H1 (cell line): Measurements from ENCODE around the gene ZNF462. TPM values are rescaled to one million over a fixed set of nuclear protein-coding genes. Genes with fewer than 3 reads are reported as not detected.

Experiments used
- CTCF ChIA-PET: fragments of 300-600 bp; sonication (Branson Sonifier 250); formaldehyde crosslinking; loops from one replicate; lab custom pipeline; 2021; ENCODE audit not compliant: partially characterized antibody; lab: Charles Lee
- POLR2A ChIA-PET: fragments of 300-600 bp; sonication (Branson Sonifier 250); formaldehyde crosslinking; loops from one replicate; lab custom pipeline; 2021; ENCODE audit warnings: inconsistent platforms; ENCODE audit not compliant: partially characterized antibody; lab: Charles Lee
- DNase-seq, 2 experiments: peaks; one replicate each; pipeline versions ENCODE4 v3.0.0 to v3.0.0-alpha.2; 2010 to 2022; ENCODE audit warnings: low spot score in 2 of 2, low read depth in 1 of 2, mixed read lengths in 1 of 2
- FAIRE-seq: peaks from 2 replicates; lab custom pipeline; 2011; peaks lifted over from hg19 to GRCh38; lab: Jason Lieb, UNC
- H2AFZ ChIP-seq: 2 replicates; pipeline ENCODE4 v1.8.1; 2012; ENCODE audit warnings: low read length, inconsistent platforms
- H2AK5ac ChIP-seq: 2 replicates; pipeline ENCODE4 v1.6.1; 2013; ENCODE audit warnings: low read depth, low read length
- H2BK120ac ChIP-seq: replicated peaks from 2 replicates; pipeline ENCODE3; 2013; ENCODE audit warnings: low read depth, low read length, inconsistent platforms
- H2BK12ac ChIP-seq: 2 replicates; pipeline ENCODE4 v1.6.1; 2013; ENCODE audit warnings: low read depth, low read length
- H2BK15ac ChIP-seq: 2 replicates; pipeline ENCODE4 v1.6.1; 2013; ENCODE audit warnings: low read length
- H2BK20ac ChIP-seq: 2 replicates; pipeline ENCODE4 v1.6.1; 2013; ENCODE audit warnings: low read length
- H2BK5ac ChIP-seq: 2 replicates; pipeline ENCODE4 v1.6.1; 2013; ENCODE audit warnings: low read depth, low read length
- H3K14ac ChIP-seq: 2 replicates; pipeline ENCODE4 v1.6.1; 2013; ENCODE audit warnings: inconsistent platforms; ENCODE audit not compliant: insufficient read length
- H3K18ac ChIP-seq: 2 replicates; pipeline ENCODE4 v1.6.1; 2013; ENCODE audit warnings: low read length; ENCODE audit errors: extremely low read depth
- H3K23ac ChIP-seq: 2 replicates; pipeline ENCODE4 v1.6.1; 2013; ENCODE audit warnings: inconsistent platforms; ENCODE audit not compliant: insufficient read length
- H3K23me2 ChIP-seq: 2 replicates; pipeline ENCODE4 v1.6.1; 2013; ENCODE audit warnings: low read depth, low read length
- H3K27ac ChIP-seq: 2 replicates; pipeline ENCODE4 v1.6.1; 2011; ENCODE audit warnings: low read depth, low read length, inconsistent platforms
- H3K27me3 ChIP-seq, 4 experiments: replicated peaks in 1 of 4; 1 replicate in 1 of 4; 2 replicates in 3 of 4; pipeline versions ENCODE4 v1.6.1 to v1.8.1; 2011 to 2013; ENCODE audit warnings: low read length in 3 of 4, mild to moderate bottlenecking in 3 of 4, inconsistent platforms in 2 of 4, mixed read lengths in 2 of 4, moderate library complexity in 1 of 4; ENCODE audit not compliant: control insufficient read depth in 3 of 4, insufficient read depth in 3 of 4; ENCODE audit errors: extremely low read depth in 1 of 4
- H3K36me3 ChIP-seq, 4 experiments: 2 replicates each; pipeline versions ENCODE4 v1.6.1 to v1.8.1; 2011 to 2013; ENCODE audit warnings: mild to moderate bottlenecking in 4 of 4, low read length in 3 of 4, moderate library complexity in 2 of 4, control low read depth in 1 of 4, inconsistent platforms in 1 of 4; ENCODE audit not compliant: insufficient read depth in 4 of 4, control insufficient read depth in 2 of 4
- H3K4ac ChIP-seq: replicated peaks from 2 replicates; pipeline ENCODE3; 2013; ENCODE audit warnings: low read length, low read depth, mixed read lengths, inconsistent platforms; ENCODE audit not compliant: insufficient read length
- H3K4me1 ChIP-seq, 4 experiments: replicated peaks in 1 of 4; 1 replicate in 1 of 4; 2 replicates in 3 of 4; pipeline versions ENCODE4 v1.6.1 to v1.8.1; 2011 to 2013; ENCODE audit warnings: low read length in 3 of 4, inconsistent platforms in 2 of 4, mixed read lengths in 1 of 4; ENCODE audit not compliant: insufficient read depth in 4 of 4, control insufficient read depth in 3 of 4
- H3K4me2 ChIP-seq, 2 experiments: 2 replicates each; pipeline versions ENCODE4 v1.6.1 to v1.8.1; 2011 to 2013; ENCODE audit warnings: low read depth in 2 of 2, low read length in 2 of 2, control low read depth in 1 of 2, inconsistent platforms in 1 of 2, mild to moderate bottlenecking in 1 of 2; ENCODE audit not compliant: insufficient read depth in 1 of 2
- H3K4me3 ChIP-seq, 4 experiments: fragments of 200-600, 300-600 bp in 1 of 4; sonication (generic), shearing (Covaris generic), sonication (Bioruptor Twin) in 1 of 4; 2 replicates each; pipeline versions ENCODE4 v1.5.1 to v1.8.1; 2011 to 2016; ENCODE audit warnings: low read length in 4 of 4, low read depth in 3 of 4, control low read depth in 2 of 4, inconsistent platforms in 2 of 4, mild to moderate bottlenecking in 2 of 4, mixed read lengths in 1 of 4, moderate library complexity in 1 of 4; ENCODE audit not compliant: insufficient read depth in 2 of 4; ENCODE audit errors: extremely low read depth in 1 of 4
- H3K56ac ChIP-seq: replicated peaks from 2 replicates; pipeline ENCODE3; 2013; ENCODE audit warnings: low read depth, mild to moderate bottlenecking, mixed read lengths, low read length, inconsistent platforms; ENCODE audit not compliant: insufficient read length
- H3K79me1 ChIP-seq: 2 replicates; pipeline ENCODE4 v1.6.1; 2013; ENCODE audit warnings: low read depth, low read length, control low read depth
- H3K79me2 ChIP-seq, 2 experiments: 2 replicates each; pipeline versions ENCODE4 v1.6.1 to v1.8.1; 2012 to 2013; ENCODE audit warnings: low read length in 2 of 2, mild to moderate bottlenecking in 2 of 2, inconsistent platforms in 1 of 2; ENCODE audit not compliant: insufficient read depth in 2 of 2, control insufficient read depth in 1 of 2
- H3K9ac ChIP-seq, 4 experiments: replicated peaks in 1 of 4; 1 replicate in 1 of 4; 2 replicates in 3 of 4; pipeline versions ENCODE4 v1.6.1 to v1.8.1; 2011 to 2013; ENCODE audit warnings: low read depth in 3 of 4, low read length in 3 of 4, control low read depth in 2 of 4, mild to moderate bottlenecking in 2 of 4, moderate library complexity in 2 of 4, inconsistent platforms in 1 of 4; ENCODE audit errors: extremely low read depth in 1 of 4
- H3K9me3 ChIP-seq, 2 experiments: 2 replicates each; pipeline versions ENCODE4 v1.6.1 to v1.8.1; 2012 to 2013; ENCODE audit warnings: mild to moderate bottlenecking in 2 of 2, moderate library complexity in 2 of 2, control low read depth in 1 of 2, inconsistent platforms in 1 of 2, low read depth in 1 of 2, low read length in 1 of 2, mixed read lengths in 1 of 2; ENCODE audit not compliant: insufficient read depth in 2 of 2
- H4K20me1 ChIP-seq, 2 experiments: replicated peaks in 1 of 2; 2 replicates each; pipeline versions ENCODE3 to v1.8.1; 2011 to 2013; ENCODE audit warnings: inconsistent platforms in 2 of 2, low read length in 2 of 2, mild to moderate bottlenecking in 1 of 2; ENCODE audit not compliant: insufficient read depth in 2 of 2, control insufficient read depth in 1 of 2
- H4K5ac ChIP-seq: 2 replicates; pipeline ENCODE4 v1.6.1; 2013; ENCODE audit warnings: low read length, low read depth, mixed read lengths, inconsistent platforms; ENCODE audit not compliant: insufficient read length
- H4K8ac ChIP-seq: 2 replicates; pipeline ENCODE4 v1.8.0; 2013; ENCODE audit warnings: mild to moderate bottlenecking, moderate library complexity, low read length, inconsistent platforms; ENCODE audit not compliant: insufficient read depth; ENCODE audit errors: extremely low read depth
- H4K91ac ChIP-seq: replicated peaks from 2 replicates; pipeline ENCODE3; 2013; ENCODE audit warnings: low read length, mixed read lengths, inconsistent platforms; ENCODE audit not compliant: insufficient read length
- ATF2 ChIP-seq: IDR thresholded peaks from 2 replicates; pipeline ENCODE4 v1.6.1; 2012; ENCODE audit warnings: low read length, inconsistent platforms
- CEBPB ChIP-seq: IDR thresholded peaks from 2 replicates; pipeline ENCODE4 v1.6.1; 2012; ENCODE audit warnings: low read depth, low read length
- EZH2 ChIP-seq: fragments of 200-600 bp; sonication (generic); IDR thresholded peaks from 2 replicates; pipeline ENCODE4 v1.7.1; 2012; ENCODE audit warnings: low read depth, mild to moderate bottlenecking, moderate library complexity, low read length, inconsistent platforms; ENCODE audit not compliant: severe bottlenecking
- FOSL1 ChIP-seq: IDR thresholded peaks from 2 replicates; pipeline ENCODE4 v1.6.1; 2011; ENCODE audit warnings: mild to moderate bottlenecking, low read depth, low read length, moderate library complexity; ENCODE audit not compliant: insufficient read depth
- GABPA ChIP-seq: IDR thresholded peaks from 2 replicates; pipeline ENCODE4 v1.6.1; 2011; ENCODE audit warnings: mild to moderate bottlenecking, low read length, moderate library complexity, borderline replicate concordance; ENCODE audit not compliant: insufficient read depth
- POLR2AphosphoS5 ChIP-seq: IDR thresholded peaks from 2 replicates; pipeline ENCODE4 v1.6.1; 2011; ENCODE audit warnings: low read depth, low read length
- SP4 ChIP-seq: IDR thresholded peaks from 2 replicates; pipeline ENCODE4 v1.6.1; 2012; ENCODE audit warnings: low read length, inconsistent platforms
- WGBS, 2 experiments: shearing (Covaris generic) in 1 of 2; methylation state at CpG; one replicate each; pipeline versions ENCODE4 v1.1.6 to v1.1.7; 2013 to 2015; ENCODE audit warnings: low lambda C conversion rate in 2 of 2, mixed read lengths in 2 of 2, inconsistent platforms in 1 of 2, low coverage in 1 of 2, missing lambda C conversion rate in 1 of 2; ENCODE audit not compliant: insufficient replicate concordance in 2 of 2, insufficient coverage in 1 of 2, insufficient read length in 1 of 2; ENCODE audit errors: extremely low coverage in 1 of 2, missing lambda C conversion rate in 1 of 2; 5-methylcytosine and 5-hydroxymethylcytosine counted together
- polyA plus RNA-seq, 7 experiments: library from polyadenylated mRNA; depleted of rRNA in 3 of 7; stranded (reverse) in 5 of 7; unstranded in 2 of 7; fragments of >200 nt in 5 of 7; fragments of 200-250 nt in 2 of 7; gene quantifications; 1 replicate in 5 of 7; 2 replicates in 1 of 7; 4 replicates in 1 of 7; pipeline versions ENCODE4 v1.2.1 to v1.2.3, GENCODE V29; 2011 to 2013; ENCODE audit warnings: missing spikeins in 2 of 7, mixed read lengths in 2 of 7
- total RNA-seq: library from RNA; stranded (reverse); fragmentation: NEBNext Ultra II Directional; extraction: Animal tissue kit (Norgen Biotek cat#: 25700); gene quantifications from 2 replicates; pipeline ENCODE4 v1.2.1, GENCODE V29; 2021

The ZNF462 gene
- total and polyA plus RNA-seq, 2 of the 8 experiments (the other 6 are each of a cell fraction or from before 2014, with no cell fraction given): 30.0 to 163 TPM

- no peaks in the 10 kb centered on the region for H3K23me2 ChIP-seq
- POLR2A ChIA-PET: no interaction called here
- H3K4me1 ChIP-seq: no peaks in the 10 kb centered on the region; a peak in 1 of 7 replicates
- H3K4ac ChIP-seq: no peak overlapping the region
- no peak overlapping the region for H3K27ac ChIP-seq
- H4K8ac ChIP-seq: no peak overlapping the region
- no peaks in the 10 kb centered on the region; a peak in 1 of 4 replicates for H3K9me3 ChIP-seq
- H3K18ac ChIP-seq: no peak overlapping the region
- no peaks in the 10 kb centered on the region for H3K27me3 ChIP-seq
- H2BK120ac ChIP-seq: no peak overlapping the region
- TF ChIP-seq GABPA (no peak), POLR2AphosphoS5 (no peak), ATF2 (no peak), FOSL1 (no peak), SP4 (no peak), CEBPB (no peak), EZH2 (no peak)
- H3K79me1 ChIP-seq: peaks cover 5% of the 10 kb centered on the region; the same call in 1 of the 2 replicates
- no peak overlapping the region for H4K5ac ChIP-seq
- no peak overlapping the region for H3K56ac ChIP-seq
- peaks cover 0 to 77% of the 10 kb centered on the region in 2 experiments; a peak in 3 of 4 replicates for H3K79me2 ChIP-seq
- H3K4me3 ChIP-seq: no peak overlapping the region
- CTCF ChIA-PET: no interaction called here
- FAIRE-seq (no peak), DNase-seq (no peak)
- no peak overlapping the region for H3K14ac ChIP-seq
- H2BK12ac ChIP-seq: no peak overlapping the region
- H2AFZ ChIP-seq: no peak overlapping the region
- no peak overlapping the region for H2BK20ac ChIP-seq
- no peak overlapping the region for H3K4me2 ChIP-seq
- H4K91ac ChIP-seq: no peak overlapping the region
- H3K9ac ChIP-seq: no peak overlapping the region
- no peak overlapping the region for H3K23ac ChIP-seq
- 91% methylated on average over 5 of the region's 5 CpGs; no CpG with 5 or more reads in 1 of the 2 experiments for WGBS, 2 experiments
- H2BK15ac ChIP-seq: no peak overlapping the region
- H4K20me1 ChIP-seq: peaks cover 0 to 5% of the 10 kb centered on the region in 2 experiments
- peaks cover 58 to 100% (median 96%) of the 10 kb centered on the region in 4 experiments for H3K36me3 ChIP-seq
- H2AK5ac ChIP-seq: no peak overlapping the region
- no peak overlapping the region for H2BK5ac ChIP-seq
These were observed 65.0 kb downstream of the ZNF462 start for GRCh38 chr9:106927916-106928315.
